Stomach (tissue), 9 donors: ENCODE data around the gene ST6GAL2. TPM values are rescaled to one million over a fixed set of nuclear protein-coding genes. Genes with fewer than 3 reads are reported as not detected.

Source experiments
- DNase-seq, 2 donors: peaks; one replicate each; pipeline versions ENCODE4 v3.0.0 to v3.0.0-alpha.2; 2013 to 2019
- H3K27ac ChIP-seq, 5 donors: fragments of 200-600 bp in 4 of 5; sonication (generic) in 4 of 5; one replicate each; pipeline ENCODE4 v1.5.1; 2013 to 2019; ENCODE audit warnings: mild to moderate bottlenecking in 1 of 5, moderate library complexity in 1 of 5
- H3K27me3 ChIP-seq, 3 donors: fragments of 200-600 bp; sonication (generic); one replicate each; pipeline ENCODE4 v1.5.1; 2017 to 2019; ENCODE audit warnings: mixed run types in 1 of 3
- H3K36me3 ChIP-seq, 4 donors: fragments of 200-600 bp; sonication (generic); 1 replicate in 3 of 4; 2 replicates in 1 of 4; pipeline ENCODE4 v1.5.1; 2016 to 2019
- H3K4me1 ChIP-seq, 4 donors: fragments of 200-600 bp; sonication (generic); one replicate each; pipeline ENCODE4 v1.5.1; 2016 to 2019
- H3K4me3 ChIP-seq, 4 donors: fragments of 200-600 bp; sonication (generic) in 3 of 4; one replicate each; pipeline ENCODE4 v1.5.1; 2016 to 2019; ENCODE audit warnings: mild to moderate bottlenecking in 1 of 4
- H3K9me3 ChIP-seq, 4 donors: fragments of 200-600 bp; sonication (generic); one replicate each; pipeline ENCODE4 v1.5.1; 2016 to 2019
- CTCF ChIP-seq, 7 experiments: fragments of 450-650 bp in 4 of 7; fragments of 200-600 bp in 3 of 7; sonication (generic) in 3 of 7; IDR thresholded peaks; one replicate each; pipeline ENCODE4 v1.5.1; 2016 to 2019; ENCODE audit warnings: antibody characterized with exemption in 7 of 7, control low read depth in 2 of 7, mild to moderate bottlenecking in 1 of 7
- EP300 ChIP-seq: sonication (generic); formaldehyde crosslinking; IDR thresholded peaks from one replicate; pipeline ENCODE4 v1.6.1; 2017; ENCODE audit warnings: antibody characterized with exemption
- POLR2A ChIP-seq, 4 donors: fragments of 450-650 bp; IDR thresholded peaks; one replicate each; pipeline ENCODE4 v1.6.1; 2016; ENCODE audit warnings: antibody characterized with exemption in 4 of 4, control low read depth in 2 of 4, mild to moderate bottlenecking in 1 of 4, moderate library complexity in 1 of 4
- POLR2AphosphoS5 ChIP-seq, 3 donors: sonication (generic); formaldehyde crosslinking; IDR thresholded peaks; one replicate each; pipeline ENCODE4 v1.6.1; 2016; ENCODE audit warnings: antibody characterized with exemption in 3 of 3
- WGBS, 5 donors: extraction: QIAGEN DNeasy Blood & Tissue Kit in 3 of 5; methylation state at CpG; one replicate each; pipeline versions ENCODE4 v1.1.5 to v1.1.7; 2013 to 2018; 5-methylcytosine and 5-hydroxymethylcytosine counted together
- intact Hi-C: fragments of 100-400 bp; cut with DNase I; formaldehyde crosslinking; loops from one replicate; pipeline ENCODE4 v1.15.1; 2023; ENCODE audit warnings: low total_unique reads
- polyA plus RNA-seq, 3 donors: library from polyadenylated mRNA; stranded (reverse); fragments of 200-250 nt; gene quantifications; one replicate each; pipeline ENCODE4 v1.2.3, GENCODE V29; 2013
- total RNA-seq, 5 donors: library from RNA; depleted of rRNA; stranded (reverse); fragments of >200 nt; gene quantifications; one replicate each; pipeline versions ENCODE4 v1.1.0 to v1.2.3, GENCODE V29; 2014 to 2016
- donor health status: healthy with polysubstance abuse.
- donor health status: Bipolar disorder and iron deficiency.
- donor health status: healthy.

Gene ST6GAL2
- total and polyA plus RNA-seq, 8 donors: 0.12 to 9.0 (median 0.63) TPM; not detected in 2

- Histone ChIP-seq H3K27ac (no peak overlapping the region), H3K9me3 (peaks cover 0 to 4% (median 0%) of the 10 kb centered on the region in 4 donors), H3K4me1 (no peaks in the 10 kb centered on the region), H3K4me3 (no peak overlapping the region), H3K36me3 (no peaks in the 10 kb centered on the region), H3K27me3 (no peaks in the 10 kb centered on the region)
- WGBS, 5 donors: 69 to 87% (median 84%) methylated on average over 3 of the region's 3 CpGs
- no peak for DNase-seq
- intact Hi-C loops: no loop called here
- TF ChIP-seq EP300: no peak
Observed at GRCh38 chr2:106781196-106781595, 104.8 kb downstream of the ST6GAL2 start.

GRCh38 chr2:106771811-106772210, 114.2 kb downstream of the ST6GAL2 start:
- TF ChIP-seq CTCF (IDR thresholded peaks at IDR 0.05) (no peak), POLR2A (IDR thresholded peaks at IDR 0.05) (no peak), POLR2AphosphoS5 (IDR thresholded peaks at IDR 0.05) (no peak), EP300 (no peak)
- H3K36me3 ChIP-seq: no peaks in the 10 kb centered on the region
- DNase-seq: no peak
- no peaks in the 10 kb centered on the region for H3K27me3 ChIP-seq
- 64 to 90% (median 74%) methylated on average over 3 of the region's 3 CpGs for WGBS, 5 donors
- intact Hi-C loops: no loop called here
- H3K4me1 ChIP-seq: no peaks in the 10 kb centered on the region
- H3K9me3 ChIP-seq: peaks cover 0 to 7% (median 0%) of the 10 kb centered on the region in 4 donors
- no peak overlapping the region for H3K4me3 ChIP-seq
- no peak overlapping the region for H3K27ac ChIP-seq

GRCh38 chr2:106770986-106771385, 115.0 kb downstream of the ST6GAL2 start:
- no peaks in the 10 kb centered on the region for H3K4me1 ChIP-seq
- no peak for DNase-seq
- H3K36me3 ChIP-seq: no peaks in the 10 kb centered on the region
- WGBS, 5 donors: 89 to 95% (median 94%) methylated on average over 2 of the region's 2 CpGs
- no peak overlapping the region for H3K27ac ChIP-seq
- intact Hi-C loops: no loop called here
- H3K9me3 ChIP-seq: peaks cover 0 to 6% (median 0%) of the 10 kb centered on the region in 4 donors
- TF ChIP-seq EP300: no peak
- no peak for TF ChIP-seq CTCF (IDR thresholded peaks at IDR 0.05)
- TF ChIP-seq POLR2A (IDR thresholded peaks at IDR 0.05): no peak
- no peak for TF ChIP-seq POLR2AphosphoS5 (IDR thresholded peaks at IDR 0.05)
- no peaks in the 10 kb centered on the region for H3K27me3 ChIP-seq
- H3K4me3 ChIP-seq: no peak overlapping the region

GRCh38 chr2:106764614-106765013, 121.4 kb downstream of the ST6GAL2 start:
- peaks cover 0 to 4% (median 0%) of the 10 kb centered on the region in 4 donors for H3K9me3 ChIP-seq
- H3K27ac ChIP-seq: no peak overlapping the region
- WGBS, 5 donors: 22 to 49% (median 29%) methylated on average over 5 of the region's 5 CpGs
- peak in 1 of 2 donors; percentile 46 for DNase-seq
- no peak overlapping the region for H3K4me3 ChIP-seq
- intact Hi-C loops: no loop called here
- TF ChIP-seq POLR2A (IDR thresholded peaks at IDR 0.05): no peak
- no peak for TF ChIP-seq POLR2AphosphoS5 (IDR thresholded peaks at IDR 0.05)
- TF ChIP-seq CTCF (IDR thresholded peaks at IDR 0.05): no peak
- no peak for TF ChIP-seq EP300
- H3K36me3 ChIP-seq: no peaks in the 10 kb centered on the region
- no peaks in the 10 kb centered on the region for H3K4me1 ChIP-seq
- H3K27me3 ChIP-seq: no peaks in the 10 kb centered on the region

- 68 to 91% (median 75%) methylated on average over 2 of the region's 2 CpGs for WGBS, 5 donors
- Histone ChIP-seq H3K27ac (no peak overlapping the region), H3K36me3 (no peaks in the 10 kb centered on the region), H3K4me1 (no peaks in the 10 kb centered on the region), H3K9me3 (no peaks in the 10 kb centered on the region), H3K4me3 (no peak overlapping the region), H3K27me3 (no peaks in the 10 kb centered on the region)
- TF ChIP-seq POLR2A (IDR thresholded peaks at IDR 0.05): no peak
- TF ChIP-seq CTCF (IDR thresholded peaks at IDR 0.05): no peak
- TF ChIP-seq EP300: no peak
- no peak for TF ChIP-seq POLR2AphosphoS5 (IDR thresholded peaks at IDR 0.05)
- DNase-seq: no peak
- intact Hi-C loops: no loop called here
Observed at GRCh38 chr2:106759966-106760365, 126.0 kb downstream of the ST6GAL2 start.
